Measurements from ENCODE around the gene FHOD3.

DNA sequence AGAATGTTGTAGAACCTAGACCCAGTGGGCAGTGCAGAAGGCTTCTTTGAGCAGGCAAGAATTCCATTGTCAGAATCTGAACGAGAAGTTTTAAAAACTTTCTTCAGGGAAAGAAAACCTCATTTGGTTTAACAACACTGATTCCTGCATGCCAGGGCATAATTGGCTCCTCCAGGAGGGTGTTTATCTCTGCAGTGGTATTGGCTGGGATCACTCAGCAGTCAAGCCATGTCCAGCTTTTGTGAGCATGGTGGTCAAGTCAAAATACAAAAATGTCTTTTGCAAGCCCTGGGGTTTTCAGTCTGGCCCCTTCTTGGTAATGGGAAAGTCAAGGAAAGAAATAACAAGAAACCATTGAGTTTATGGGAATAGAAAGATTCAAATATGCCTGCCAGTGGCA lies 28.3 kb downstream of the FHOD3 start:
- no peak for TF ChIP-seq SIN3A (IDR thresholded peaks at IDR 0.05; ENCODE audit: borderline replicate concordance, insufficient read depth, low read length)
- no peak for TF ChIP-seq POLR2AphosphoS5 (IDR thresholded peaks at IDR 0.05; ENCODE audit: low read depth, low read length)
- no peak for TF ChIP-seq TAF1 (IDR thresholded peaks at IDR 0.05; ENCODE audit: borderline replicate concordance, insufficient read depth, low read length)
- TF ChIP-seq, protein P1, sequence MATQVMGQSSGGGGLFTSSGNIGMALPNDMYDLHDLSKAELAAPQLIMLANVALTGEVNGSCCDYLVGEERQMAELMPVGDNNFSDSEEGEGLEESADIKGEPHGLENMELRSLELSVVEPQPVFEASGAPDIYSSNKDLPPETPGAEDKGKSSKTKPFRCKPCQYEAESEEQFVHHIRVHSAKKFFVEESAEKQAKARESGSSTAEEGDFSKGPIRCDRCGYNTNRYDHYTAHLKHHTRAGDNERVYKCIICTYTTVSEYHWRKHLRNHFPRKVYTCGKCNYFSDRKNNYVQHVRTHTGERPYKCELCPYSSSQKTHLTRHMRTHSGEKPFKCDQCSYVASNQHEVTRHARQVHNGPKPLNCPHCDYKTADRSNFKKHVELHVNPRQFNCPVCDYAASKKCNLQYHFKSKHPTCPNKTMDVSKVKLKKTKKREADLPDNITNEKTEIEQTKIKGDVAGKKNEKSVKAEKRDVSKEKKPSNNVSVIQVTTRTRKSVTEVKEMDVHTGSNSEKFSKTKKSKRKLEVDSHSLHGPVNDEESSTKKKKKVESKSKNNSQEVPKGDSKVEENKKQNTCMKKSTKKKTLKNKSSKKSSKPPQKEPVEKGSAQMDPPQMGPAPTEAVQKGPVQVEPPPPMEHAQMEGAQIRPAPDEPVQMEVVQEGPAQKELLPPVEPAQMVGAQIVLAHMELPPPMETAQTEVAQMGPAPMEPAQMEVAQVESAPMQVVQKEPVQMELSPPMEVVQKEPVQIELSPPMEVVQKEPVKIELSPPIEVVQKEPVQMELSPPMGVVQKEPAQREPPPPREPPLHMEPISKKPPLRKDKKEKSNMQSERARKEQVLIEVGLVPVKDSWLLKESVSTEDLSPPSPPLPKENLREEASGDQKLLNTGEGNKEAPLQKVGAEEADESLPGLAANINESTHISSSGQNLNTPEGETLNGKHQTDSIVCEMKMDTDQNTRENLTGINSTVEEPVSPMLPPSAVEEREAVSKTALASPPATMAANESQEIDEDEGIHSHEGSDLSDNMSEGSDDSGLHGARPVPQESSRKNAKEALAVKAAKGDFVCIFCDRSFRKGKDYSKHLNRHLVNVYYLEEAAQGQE (IDR thresholded peaks at IDR 0.05; ENCODE audit: insufficient read depth in 1 of 2, low read depth in 2 of 2, low read length in 2 of 2): no peak

Data from PFSK-1 (cell line).